Upper lobe of left lung (tissue), 4 donors: ENCODE measurements around the gene COX17.

Source experiments
- POLR2A ChIP-seq, 4 donors: fragments of 450-650 bp; IDR thresholded peaks; one replicate each; pipeline ENCODE4 v1.5.1; 2016 to 2017; ENCODE audit warnings: antibody characterized with exemption in 4 of 4, mild to moderate bottlenecking in 2 of 4
- TF ChIP-seq, protein P1 (sequence below), 6 experiments: fragments of 450-650 bp in 4 of 6; fragments of 200-600 bp in 2 of 6; sonication (generic) in 2 of 6; IDR thresholded peaks; one replicate each; pipeline ENCODE4 v1.5.1; 2016 to 2019; ENCODE audit warnings: antibody characterized with exemption in 6 of 6

DNA sequence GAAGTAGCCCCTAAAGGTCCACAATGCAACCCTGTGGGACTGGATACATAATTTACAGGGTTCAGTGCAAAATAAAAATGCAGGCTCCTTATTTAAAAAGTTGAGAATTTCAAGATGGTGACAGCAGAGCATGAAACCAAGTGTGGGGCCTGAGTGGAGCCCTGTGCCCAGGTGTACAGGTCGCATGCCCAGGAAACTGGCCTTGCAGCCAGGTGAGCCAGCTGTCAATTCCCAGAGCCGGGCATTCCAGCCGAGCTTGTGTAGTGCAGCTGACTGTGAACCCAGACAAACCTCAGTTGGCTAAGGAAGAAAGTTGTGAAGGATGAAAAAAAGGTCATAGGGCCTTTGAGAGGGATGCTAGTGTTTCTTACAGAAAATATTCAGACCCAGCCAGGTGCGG is 44.4 kb downstream of the COX17 start:
- TF ChIP-seq, protein P1, sequence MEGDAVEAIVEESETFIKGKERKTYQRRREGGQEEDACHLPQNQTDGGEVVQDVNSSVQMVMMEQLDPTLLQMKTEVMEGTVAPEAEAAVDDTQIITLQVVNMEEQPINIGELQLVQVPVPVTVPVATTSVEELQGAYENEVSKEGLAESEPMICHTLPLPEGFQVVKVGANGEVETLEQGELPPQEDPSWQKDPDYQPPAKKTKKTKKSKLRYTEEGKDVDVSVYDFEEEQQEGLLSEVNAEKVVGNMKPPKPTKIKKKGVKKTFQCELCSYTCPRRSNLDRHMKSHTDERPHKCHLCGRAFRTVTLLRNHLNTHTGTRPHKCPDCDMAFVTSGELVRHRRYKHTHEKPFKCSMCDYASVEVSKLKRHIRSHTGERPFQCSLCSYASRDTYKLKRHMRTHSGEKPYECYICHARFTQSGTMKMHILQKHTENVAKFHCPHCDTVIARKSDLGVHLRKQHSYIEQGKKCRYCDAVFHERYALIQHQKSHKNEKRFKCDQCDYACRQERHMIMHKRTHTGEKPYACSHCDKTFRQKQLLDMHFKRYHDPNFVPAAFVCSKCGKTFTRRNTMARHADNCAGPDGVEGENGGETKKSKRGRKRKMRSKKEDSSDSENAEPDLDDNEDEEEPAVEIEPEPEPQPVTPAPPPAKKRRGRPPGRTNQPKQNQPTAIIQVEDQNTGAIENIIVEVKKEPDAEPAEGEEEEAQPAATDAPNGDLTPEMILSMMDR (IDR thresholded peaks at IDR 0.05), result no peak
- TF ChIP-seq POLR2A (IDR thresholded peaks at IDR 0.05), result no peak
